ENCODE measurements around the gene RAB39B.

The RAB39B gene

GRCh38 chrX:155215443-155216178 is 48.7 kb downstream of the RAB39B start:
- no peak for DNase-seq (ENCODE audit: low read depth in 2 of 2)

GRCh38 chrX:155213731-155214130 is 50.6 kb downstream of the RAB39B start:
- no peak for DNase-seq (ENCODE audit: low read depth in 2 of 2)

- no peak for DNase-seq (ENCODE audit: low read depth in 2 of 2)
Measured at GRCh38 chrX:155211208-155211607, 53.1 kb downstream of the RAB39B start.
